ENCODE results near the gene CACNG3.
"Not testable (repeated sequence)": the region's sequence is repeated elsewhere in the genome, so short reads cannot be mapped to it uniquely, and the experiment has no call there.

The CACNG3 gene

DNA sequence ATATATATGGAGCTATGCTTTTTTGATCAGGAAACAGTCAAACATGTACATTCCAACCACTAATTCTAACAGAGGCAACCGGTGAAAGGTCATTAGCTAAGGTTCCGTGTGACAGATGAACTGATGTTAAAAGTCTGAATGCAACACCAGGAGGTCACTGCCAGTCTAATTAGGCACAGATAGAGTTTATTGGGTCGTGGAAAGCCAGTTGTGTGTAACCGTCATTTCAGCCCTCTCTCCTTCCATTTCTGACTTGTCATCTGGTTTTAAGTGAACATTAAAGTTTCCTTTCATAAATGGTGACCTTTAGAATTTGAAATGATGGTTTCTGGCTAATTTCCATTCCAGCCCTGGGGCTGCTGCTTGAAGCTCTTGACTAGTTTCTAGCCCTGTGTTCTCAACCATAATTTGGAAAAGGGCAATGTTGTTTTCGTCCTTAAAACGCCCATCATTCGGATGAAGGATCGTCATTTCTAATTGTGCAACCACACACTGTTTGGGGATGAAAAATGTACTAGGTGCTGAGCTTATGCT is 23.9 kb downstream of the CACNG3 start:
- DNase-seq (ENCODE audit: low spot score), result no peak

DNA sequence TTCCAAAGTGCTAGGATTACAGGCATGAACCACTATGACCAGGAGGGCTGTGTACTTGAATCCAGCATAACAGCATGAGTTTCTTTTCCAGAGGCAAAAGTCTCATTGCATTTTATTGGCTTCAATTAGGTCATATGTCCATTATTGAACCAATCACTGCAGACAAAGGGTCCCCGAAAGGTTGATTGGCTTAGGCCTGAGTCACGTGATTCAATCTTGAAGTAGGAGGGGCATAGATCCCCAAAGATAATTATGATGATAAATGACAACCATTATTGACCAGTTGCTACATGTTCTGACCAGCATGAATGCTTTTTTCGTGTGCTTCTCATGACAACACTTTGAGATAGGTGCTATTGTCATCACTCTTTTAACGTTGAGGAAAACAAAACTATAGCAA is 25.3 kb downstream of the CACNG3 start:
- no peak for DNase-seq (ENCODE audit: low spot score)

DNA sequence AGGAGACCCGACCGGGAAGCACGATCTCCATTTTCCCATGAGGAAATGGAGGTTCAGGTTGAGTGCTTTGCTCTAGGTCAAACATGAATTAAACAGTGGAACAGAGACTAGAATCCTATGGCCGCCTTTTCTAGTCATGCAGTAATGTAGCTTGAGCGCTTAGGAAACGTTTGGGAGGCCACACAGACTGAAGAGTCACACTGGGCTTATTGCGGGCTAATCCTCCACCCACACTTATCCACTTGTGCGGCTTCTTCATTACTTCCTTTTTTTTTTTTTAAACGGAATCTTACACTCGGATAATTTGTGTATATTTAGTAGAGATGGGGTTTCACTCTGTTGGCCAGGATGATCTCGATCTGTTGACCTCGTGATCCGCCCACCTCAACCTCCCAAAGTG is 26.0 kb downstream of the CACNG3 start:
- no peak for DNase-seq (ENCODE audit: low spot score)

DNA sequence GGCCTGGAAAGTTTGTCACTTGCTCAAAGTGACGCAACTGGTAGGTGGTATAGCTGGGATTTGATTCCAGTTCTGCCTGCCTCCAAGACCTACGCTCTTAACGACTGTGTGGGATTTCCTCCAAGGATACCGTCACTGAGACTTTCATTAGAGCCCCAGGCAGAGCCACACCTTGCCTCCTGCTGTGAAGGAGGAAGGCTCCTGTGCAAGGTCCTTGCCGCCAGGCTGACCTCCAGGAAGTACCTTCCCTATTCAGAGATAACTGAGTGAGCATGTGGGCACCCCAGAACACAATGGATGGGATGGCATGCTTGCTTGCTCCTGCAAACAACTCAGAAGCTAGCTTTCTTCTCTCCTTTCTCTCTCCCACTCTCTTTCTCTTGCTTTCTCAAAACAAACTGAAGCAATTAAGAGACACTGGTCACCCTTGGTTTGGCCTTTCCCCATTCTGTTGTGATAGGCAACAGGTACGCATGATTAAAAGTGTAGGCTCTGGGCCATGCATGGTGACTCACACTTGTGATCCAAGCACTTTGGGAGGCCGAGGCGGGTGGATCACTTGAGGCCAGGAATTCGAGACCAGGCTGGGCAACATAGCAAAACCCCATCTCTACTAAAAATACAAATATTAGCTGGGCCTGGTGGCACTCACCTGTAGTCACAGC is 30.7 kb downstream of the CACNG3 start:
- no peak for DNase-seq (ENCODE audit: low spot score)

DNA sequence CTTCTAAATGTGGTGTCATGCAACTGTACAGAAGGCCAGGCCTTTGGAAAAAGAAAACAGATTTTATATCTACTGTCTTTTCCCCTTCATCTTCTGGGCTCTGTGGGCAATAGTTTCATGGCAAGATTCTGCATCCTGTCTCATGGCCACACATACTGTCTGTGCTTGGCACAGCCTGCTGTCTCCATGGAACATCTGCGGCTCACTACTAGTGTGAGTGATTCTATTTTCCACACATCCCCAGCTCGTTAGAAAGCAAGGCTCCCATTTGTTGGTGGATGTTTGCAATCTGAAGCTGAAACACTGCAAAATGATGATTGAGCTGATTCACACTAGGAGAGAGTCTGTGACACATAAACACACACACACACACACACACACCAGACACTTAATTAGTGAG is 32.4 kb downstream of the CACNG3 start:
- DNase-seq (ENCODE audit: low spot score), result no peak

DNA sequence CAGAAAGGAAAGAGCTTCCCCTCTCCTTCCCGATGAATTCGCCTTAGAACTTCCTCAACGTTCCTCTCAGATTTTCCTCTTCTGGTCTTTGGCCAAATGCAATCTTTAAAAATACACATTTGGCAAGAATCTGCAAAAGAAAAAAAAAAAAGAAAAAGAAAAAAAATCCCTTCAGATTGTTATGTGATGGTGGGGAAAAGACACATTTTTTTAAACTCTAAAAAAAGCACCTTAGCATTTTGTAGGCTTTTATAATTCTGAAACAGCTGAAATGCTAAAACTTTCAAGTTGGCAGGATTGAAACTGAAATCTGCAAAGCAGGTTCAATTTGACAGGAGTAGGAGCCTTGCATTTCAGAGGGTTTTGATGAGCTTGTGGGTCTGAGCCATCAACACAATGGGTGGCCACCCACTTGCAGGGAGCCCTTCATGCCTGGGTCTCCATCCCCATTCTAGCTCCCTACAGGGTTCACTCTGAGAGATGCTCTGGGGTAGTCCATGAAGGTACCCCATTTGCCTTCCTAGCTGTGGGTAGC is 33.1 kb downstream of the CACNG3 start:
- DNase-seq (ENCODE audit: low spot score), result no peak

DNA sequence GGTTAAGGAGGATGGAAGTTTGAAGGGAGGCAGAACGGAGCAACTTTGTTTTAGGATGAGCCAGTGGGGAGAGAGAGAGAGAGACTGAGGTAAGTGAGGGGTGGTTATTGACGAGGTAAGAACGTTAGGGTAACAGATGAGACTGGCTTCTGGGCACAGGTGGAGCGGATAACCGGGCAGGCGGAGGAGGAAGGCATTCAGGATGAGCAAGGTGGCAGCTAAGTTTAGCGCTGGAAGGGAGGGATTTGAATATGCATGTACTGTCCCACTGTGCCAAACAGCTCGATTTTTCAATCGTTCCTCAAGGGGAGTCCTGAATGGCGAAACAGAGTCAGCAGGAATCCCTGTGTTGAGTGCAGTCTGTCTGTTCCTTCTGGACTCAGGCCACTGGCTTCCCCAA is 35.8 kb downstream of the CACNG3 start:
- no peak for DNase-seq (ENCODE audit: low spot score)

DNA sequence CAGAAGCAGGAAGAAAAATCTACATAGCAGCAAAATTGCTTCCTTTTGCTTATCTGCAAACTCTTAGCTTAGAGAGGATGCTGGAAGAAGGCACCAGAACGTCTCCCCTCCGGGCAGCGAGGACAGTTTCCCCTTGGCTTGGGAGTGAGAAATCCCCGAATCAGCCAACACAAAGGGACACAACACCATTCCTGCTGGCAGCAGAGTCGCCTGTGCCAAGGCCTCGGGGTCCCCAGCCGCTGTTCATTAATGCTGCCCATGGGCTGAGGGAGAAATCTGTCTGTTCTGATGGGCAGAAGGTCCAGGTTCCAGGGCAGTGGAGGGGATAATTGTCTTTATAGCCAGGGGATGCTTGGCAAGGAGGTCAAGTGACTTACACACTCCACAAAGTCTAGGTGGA is 38.0 kb downstream of the CACNG3 start:
- no peak for DNase-seq (ENCODE audit: low spot score)

DNA sequence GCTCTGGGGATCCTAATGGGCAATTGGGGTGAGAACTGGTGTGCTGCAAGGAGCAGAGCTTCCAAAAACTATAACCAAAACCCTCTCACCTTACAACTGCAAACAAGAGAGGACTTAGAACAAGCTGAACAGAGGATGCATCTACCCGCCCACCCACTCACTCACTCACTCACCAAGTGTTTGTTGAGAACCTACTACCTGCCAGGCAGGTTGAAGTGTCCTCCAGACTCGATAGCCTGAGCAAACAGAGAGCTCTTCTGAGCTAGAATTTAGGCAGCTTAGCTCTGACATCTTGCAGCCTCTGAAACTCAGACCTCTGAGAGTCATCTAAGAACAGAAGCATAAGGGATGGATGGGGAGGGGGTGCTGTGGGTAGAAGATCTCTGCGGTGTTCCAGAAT is 41.2 kb downstream of the CACNG3 start:
- no peak for DNase-seq (ENCODE audit: low spot score)

DNA sequence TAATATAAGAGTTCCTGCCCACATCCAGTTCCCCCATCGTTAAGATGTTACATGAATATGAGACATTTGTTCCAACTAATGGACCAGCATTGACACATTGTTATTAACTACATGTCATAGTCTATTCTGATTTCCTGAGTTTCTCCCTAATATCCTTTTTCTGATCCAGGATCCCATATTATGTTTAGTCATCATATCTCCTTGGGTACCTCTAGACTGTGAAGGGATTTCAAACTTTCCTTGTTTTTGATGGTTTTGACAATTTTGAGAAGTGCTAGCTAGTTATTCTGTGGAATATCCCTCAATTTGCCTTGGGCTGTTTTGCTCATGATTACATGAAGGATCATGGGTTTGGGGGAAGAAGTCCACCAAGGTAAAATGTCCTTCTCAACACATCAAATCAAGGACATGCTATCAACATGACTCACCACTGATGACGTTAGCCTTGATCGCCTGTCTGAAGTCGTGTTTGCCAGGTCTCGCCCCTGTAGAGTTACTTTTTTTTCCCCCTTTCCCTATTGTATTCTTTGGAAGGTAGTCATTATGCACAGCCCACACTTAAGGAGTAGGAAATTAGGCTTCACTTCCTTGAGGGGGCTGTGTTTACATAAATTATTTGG is 42.5 kb downstream of the CACNG3 start:
- no peak for DNase-seq (ENCODE audit: low spot score)

DNA sequence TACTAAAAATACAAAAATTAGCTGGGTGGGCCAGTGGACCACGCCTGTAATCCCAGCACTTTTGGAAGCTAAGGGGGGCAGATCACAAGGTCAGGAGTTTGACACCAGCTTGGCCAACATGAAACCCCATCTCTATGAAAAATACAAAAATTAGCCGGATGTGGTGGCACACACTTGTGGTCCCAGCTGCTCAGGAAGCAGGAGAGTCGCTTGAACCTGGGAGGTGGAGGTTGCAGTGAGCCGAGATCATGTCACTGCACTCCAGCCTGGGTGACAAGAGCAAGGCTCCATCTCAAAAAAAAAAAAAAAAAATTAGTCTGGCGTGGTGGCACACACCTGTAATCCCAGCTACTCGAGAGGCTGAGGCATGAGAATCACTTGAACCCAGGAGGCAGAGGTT is 44.6 kb downstream of the CACNG3 start:
- DNase-seq (ENCODE audit: low spot score), result not testable (repeated sequence)

DNA sequence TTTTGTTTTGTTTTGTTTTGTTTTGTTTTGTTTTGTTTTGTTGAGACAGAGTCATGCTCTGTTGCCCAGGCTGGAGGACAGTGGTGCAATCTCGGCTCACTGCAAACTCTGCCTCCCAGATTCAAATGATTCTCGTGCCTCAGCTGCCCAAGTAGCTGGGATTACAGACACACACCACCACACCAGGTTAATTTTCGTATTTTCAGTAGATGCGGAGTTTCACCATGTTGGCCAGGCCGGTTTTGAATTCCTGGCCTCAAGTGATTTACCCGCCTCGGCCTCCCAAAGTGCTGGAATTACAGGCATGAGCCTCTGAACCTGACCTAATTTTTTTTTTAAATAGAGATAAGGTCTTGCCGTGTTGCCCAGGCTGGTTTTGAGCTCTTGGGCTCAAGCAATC is 46.5 kb downstream of the CACNG3 start:
- DNase-seq (ENCODE audit: low spot score), result no peak

DNA sequence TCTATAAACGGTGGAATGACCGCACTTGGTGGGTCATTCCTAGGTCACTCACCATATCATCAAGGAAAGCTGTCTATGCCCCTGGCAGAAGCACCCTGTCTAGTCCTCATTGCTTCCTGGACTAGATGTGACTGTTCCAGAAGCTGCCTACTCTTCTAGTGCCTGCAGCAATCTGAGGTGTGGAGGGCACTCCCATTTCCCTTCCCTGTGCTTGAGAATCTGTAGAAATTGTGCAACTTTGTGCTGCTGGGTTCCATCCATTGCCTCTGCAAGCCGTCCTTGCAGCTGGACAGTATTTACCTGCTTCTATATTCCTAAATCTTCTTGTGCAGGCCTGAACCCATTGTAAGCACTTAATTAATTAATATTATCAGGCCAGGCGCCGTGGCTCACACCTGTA is 52.1 kb downstream of the CACNG3 start:
- DNase-seq (ENCODE audit: low spot score), result no peak

DNA sequence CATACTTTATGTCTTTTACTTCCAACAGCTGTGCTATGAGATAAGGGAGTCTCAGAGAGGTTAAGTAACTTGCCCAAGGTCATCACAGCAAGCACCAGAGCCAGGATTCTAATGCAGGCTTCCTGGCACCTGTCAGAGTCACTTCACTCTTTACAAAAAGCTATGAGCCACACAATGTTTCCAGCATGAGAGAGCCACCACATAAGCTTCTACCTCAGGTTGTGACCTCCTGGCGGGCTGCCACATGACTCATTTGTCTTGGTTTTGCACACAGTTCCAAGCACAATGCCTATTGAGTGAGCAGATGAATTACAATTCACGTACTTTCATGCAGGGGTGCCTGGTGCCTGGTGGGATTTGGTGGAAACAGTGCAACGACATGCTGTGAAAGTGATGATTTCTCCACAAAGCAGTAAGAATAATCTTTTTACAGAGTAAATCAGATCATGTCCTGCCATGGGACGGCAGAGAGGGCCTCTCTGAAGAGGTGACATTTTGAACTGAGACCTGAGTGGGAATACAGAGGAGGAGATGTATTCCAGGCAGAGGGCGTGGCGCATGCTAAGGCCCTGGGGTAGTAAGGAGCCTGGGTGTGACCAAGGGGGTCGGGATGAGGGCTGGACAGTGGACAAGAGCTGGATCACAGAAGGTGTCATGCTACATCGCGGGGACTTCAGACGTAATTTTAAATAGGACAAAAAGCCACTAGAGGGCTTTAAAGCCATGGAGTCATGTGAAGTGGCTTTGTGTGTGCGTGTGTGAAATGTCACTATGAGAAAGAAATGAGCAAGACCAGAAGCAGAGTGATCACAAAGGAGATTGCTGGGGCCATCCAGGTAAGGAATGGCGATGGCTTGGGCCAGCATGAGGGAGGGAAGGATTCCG is 53.4 kb downstream of the CACNG3 start:
- DNase-seq (ENCODE audit: low spot score), result peak; percentile 47

DNA sequence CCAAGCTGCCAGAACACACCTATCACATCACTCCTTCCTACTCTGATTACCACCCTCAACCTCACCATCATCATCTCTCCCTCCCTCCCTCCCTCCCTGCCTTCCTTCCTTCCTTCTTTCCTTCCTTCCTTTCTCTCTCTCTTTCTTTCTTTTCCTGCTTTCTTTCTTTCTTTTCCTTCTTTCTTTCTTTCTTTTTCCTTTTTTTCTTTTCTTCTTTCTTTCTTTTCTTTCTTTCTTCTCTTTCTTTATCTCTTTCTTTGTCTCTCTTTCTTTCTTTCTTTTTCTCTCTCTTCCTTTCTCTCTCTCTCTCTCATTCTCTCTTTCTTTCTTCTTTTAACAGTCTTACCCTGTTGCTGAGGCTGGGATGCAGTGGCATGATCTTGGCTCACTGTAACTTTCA is 59.2 kb downstream of the CACNG3 start:
- no peak for DNase-seq (ENCODE audit: low spot score)

DNA sequence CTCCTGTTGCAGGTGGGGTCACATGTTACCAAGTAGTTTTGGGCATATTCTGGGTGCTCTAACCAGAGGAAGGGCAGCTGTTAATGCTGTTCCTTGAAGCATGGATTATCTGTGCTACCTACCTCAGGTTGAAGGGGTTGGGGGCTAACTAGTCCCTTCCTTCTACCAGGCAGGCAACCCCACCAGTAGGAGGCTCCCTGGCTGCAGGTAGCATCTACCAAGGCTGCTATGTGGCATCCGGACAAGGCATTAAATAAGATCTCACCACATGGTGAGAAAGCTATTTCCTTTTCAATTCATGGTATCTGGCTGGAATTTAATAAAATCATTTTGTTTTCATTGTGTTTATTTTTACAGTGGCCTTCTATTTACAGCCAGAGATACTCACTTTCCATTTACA is 62.5 kb downstream of the CACNG3 start:
- no peak for DNase-seq (ENCODE audit: low spot score)

DNA sequence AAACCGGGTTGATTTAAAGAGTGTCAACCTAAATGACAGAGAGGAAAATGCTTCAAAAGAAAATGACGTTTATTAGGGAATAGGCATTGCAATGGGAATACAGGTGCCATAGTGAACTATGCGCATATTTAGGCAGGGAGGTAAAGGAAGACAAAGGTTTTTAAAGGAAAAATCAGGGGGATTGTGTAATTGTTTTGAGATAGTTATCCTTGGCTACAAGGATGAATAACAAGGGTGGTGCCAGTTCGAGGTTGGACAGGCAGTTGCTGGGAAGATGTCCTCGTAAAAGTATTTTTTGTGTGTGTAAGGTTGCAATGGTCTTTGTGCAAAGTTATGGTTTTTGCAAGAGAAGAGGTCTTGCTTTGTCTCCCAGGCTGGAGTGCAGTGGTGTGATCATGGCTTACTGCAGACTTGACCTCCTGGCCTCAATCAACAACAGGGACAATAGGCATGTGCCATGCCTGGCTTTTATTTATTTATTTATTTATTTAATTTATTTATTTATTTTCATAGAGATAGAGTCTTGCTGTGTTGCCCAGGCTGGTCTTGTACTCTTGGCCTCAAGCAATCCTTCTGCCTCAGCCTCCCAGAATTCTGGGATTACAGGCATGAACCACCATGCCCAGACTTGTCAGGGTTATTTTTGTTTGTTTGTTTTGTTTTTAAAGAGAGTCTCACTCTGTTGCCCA is 63.1 kb downstream of the CACNG3 start:
- DNase-seq (ENCODE audit: low spot score), result no peak

DNA sequence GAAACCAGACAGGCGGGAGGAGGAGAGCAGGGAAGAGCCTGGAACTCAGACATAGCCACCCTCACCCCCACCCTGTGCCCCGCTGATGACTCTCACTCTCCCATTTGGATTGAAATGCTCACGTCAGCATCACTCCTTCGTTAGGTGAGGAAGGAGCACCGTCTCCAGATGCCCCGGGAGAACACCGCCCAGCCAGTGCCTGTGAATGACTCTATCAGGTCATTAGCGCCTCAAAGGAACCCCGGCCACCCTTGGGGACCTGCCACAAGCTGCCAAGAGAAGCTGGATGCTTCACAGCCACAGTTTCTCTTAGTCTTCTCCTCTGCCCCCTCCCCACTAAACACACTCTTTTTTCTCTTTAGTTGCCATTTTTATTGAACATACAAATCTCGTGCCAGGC is 66.0 kb downstream of the CACNG3 start:
- DNase-seq (ENCODE audit: low spot score), result no peak

DNA sequence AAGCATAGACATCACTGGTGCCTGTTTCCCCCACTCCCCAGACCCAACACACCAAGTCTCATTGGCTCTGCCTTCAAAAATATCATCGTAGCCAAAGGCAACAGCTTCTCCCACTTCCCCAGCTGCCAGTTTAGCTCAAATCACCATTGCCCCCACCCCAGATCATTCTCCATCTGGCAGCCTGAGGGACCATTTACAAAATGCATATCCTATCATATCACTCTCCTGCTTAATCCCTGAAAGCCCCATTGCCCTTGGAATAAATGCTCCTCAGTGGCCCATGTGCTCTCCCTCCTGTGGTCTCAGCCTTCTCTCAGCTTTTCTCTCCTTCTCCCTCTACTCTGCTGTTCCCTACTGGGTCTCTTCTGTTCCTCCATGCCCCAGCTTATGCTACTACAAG is 68.3 kb downstream of the CACNG3 start:
- no peak for DNase-seq (ENCODE audit: low spot score)

DNA sequence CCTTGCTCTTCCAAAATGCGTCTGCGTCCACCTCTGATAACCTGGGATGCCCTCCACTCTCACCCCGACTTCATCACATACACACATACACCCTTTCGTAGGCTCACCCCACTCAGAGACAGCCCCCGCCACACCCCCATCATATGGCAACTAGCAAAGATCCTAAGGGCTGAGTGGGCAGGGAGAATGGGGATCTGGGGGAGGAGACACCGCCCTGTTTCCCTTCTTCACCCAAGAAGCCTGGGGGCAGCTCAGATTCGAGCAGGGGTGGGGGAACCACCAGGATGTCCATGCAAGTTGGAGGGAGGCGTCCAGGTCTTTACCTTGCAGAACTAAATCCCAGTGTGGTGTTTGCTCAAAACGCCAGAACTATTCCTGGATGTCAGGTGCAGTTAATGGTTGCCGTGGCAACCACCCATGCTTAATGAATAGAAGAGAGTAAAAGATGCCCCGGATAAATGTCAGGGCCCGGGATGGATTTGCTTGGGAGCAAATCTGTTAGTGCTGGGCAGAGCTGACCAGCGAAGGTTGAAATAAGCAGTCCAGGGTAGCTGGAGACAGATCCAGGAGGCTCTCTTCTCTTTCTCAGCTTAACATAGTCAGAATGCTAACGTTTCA is 72.8 kb downstream of the CACNG3 start:
- no peak for DNase-seq (ENCODE audit: low spot score)

DNA sequence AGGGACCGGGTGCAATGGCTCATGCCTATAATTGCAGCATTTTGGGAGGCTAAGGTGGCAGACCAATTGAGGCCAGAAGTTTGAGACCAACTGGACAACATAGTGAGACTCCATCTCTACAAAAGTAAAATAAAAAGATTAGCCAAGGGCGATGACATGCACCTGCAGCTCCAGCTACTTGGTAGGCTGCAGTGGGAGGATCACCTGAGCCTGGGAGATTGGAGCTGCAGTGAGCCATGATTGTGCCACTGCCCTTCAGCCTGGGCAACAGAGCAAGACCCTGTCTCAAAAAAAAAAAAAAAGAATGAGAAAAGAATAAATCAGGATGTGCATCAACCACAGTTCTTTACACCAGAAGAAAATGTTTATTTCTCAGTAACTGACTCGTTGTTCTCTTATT is 76.0 kb downstream of the CACNG3 start:
- no peak for DNase-seq (ENCODE audit: low spot score)
